Osteoblast (primary cell): ENCODE measurements around the gene PNPLA7. TPM values are rescaled to one million over a fixed set of nuclear protein-coding genes. Genes with fewer than 3 reads are reported as not detected.

Source experiments
- DNase-seq: peaks from one replicate; pipeline ENCODE4 v3.0.0; 2011; ENCODE audit warnings: low spot score, mixed read lengths; ENCODE audit not compliant: insufficient read length; ENCODE audit errors: missing footprints
- H2AFZ ChIP-seq: 2 replicates; pipeline ENCODE4 v1.6.0; 2011; ENCODE audit warnings: mild to moderate bottlenecking, low read length
- H3K27ac ChIP-seq: 2 replicates; pipeline ENCODE4 v1.5.1; 2011; ENCODE audit warnings: mild to moderate bottlenecking, low read depth, low read length, moderate library complexity
- H3K27me3 ChIP-seq: 2 replicates; pipeline ENCODE4 v1.6.0; 2012; ENCODE audit warnings: mild to moderate bottlenecking, control low read depth, inconsistent platforms, low read length, moderate library complexity; ENCODE audit not compliant: insufficient read depth
- H3K36me3 ChIP-seq: 2 replicates; pipeline ENCODE4 v1.5.1; 2011; ENCODE audit warnings: mild to moderate bottlenecking, low read length, control low read depth, moderate library complexity; ENCODE audit not compliant: insufficient read depth
- H3K4me1 ChIP-seq: 2 replicates; pipeline ENCODE4 v1.5.1; 2011; ENCODE audit warnings: mild to moderate bottlenecking, low read length, control low read depth, moderate library complexity; ENCODE audit not compliant: insufficient read depth
- H3K4me2 ChIP-seq: 2 replicates; pipeline ENCODE4 v1.6.0; 2011; ENCODE audit warnings: mild to moderate bottlenecking, low read length; ENCODE audit not compliant: insufficient read depth
- H3K4me3 ChIP-seq: fragments of 200-600 bp; sonication (generic); 3 replicates; pipeline ENCODE4 v1.5.1; 2012; ENCODE audit warnings: mild to moderate bottlenecking, low read length, inconsistent platforms; ENCODE audit not compliant: insufficient read depth
- H3K79me2 ChIP-seq: 2 replicates; pipeline ENCODE4 v1.6.0; 2012; ENCODE audit warnings: mild to moderate bottlenecking, low read length, control low read depth, inconsistent platforms; ENCODE audit not compliant: insufficient read depth
- H3K9me3 ChIP-seq: 2 replicates; pipeline ENCODE4 v1.5.1; 2011; ENCODE audit warnings: low read depth, low read length, control low read depth
- H4K20me1 ChIP-seq: 2 replicates; pipeline ENCODE4 v1.6.0; 2012; ENCODE audit warnings: mild to moderate bottlenecking, low read length, control low read depth; ENCODE audit not compliant: insufficient read depth
- total RNA-seq: library from RNA; depleted of rRNA; stranded (reverse); fragments of >200 nt; gene quantifications from 2 replicates; pipeline ENCODE4 v1.2.3, GENCODE V29; 2012
- TF ChIP-seq, protein P1 (sequence below): IDR thresholded peaks from 2 replicates; pipeline ENCODE4 v1.5.1; 2011; ENCODE audit warnings: mild to moderate bottlenecking, low read depth, low read length, moderate library complexity; ENCODE audit errors: extremely low read depth

Gene PNPLA7
- total RNA-seq, 1 donor, result 1.8 TPM

DNA sequence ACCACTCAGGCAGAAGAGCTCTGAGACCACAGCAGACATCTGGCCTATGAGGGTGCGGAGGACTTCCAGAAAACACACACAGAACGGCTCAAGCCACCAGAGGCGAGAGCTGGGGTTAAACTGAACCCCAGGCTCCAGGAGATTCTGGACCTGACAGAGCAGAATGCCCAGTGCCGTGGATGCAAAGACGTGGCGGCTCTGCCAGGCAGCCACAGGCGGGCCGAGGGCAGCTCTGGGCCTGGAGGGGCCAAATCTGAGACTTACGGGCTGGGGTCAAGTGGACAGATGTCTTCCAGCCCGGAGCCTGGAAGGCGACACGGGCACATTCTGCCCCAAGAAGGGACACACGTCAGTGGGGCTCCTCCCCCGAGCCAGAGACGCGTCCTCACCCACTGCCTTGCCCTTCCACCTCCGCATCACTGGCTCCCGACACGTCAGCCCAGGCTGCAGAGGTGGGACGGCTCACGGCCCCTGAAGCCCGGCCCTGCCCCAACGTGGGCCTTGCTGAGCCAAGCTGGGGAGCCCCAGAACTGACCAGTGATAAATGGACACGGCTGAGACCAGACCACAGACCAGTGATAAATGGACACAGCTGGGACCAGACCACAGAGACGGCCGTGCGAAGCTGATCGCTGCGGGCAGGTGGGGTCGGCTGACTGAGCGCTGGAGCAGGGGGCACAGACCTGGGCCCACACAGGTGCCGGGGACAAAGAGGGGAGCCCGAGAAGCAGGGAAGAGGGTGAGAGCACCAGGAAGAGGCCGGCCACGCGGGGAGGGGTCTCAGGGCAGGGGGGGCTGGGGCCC, 50.1 kb downstream of the PNPLA7 start:
- H3K36me3 ChIP-seq, result no peaks in the 10 kb centered on the region
- H3K27me3 ChIP-seq, result no peaks in the 10 kb centered on the region
- H3K4me2 ChIP-seq, result no peak overlapping the region
- no peak overlapping the region for H3K27ac ChIP-seq
- no peak for DNase-seq
- no peaks in the 10 kb centered on the region for H3K79me2 ChIP-seq
- no peak overlapping the region for H2AFZ ChIP-seq
- H3K4me1 ChIP-seq, result no peaks in the 10 kb centered on the region
- no peak overlapping the region for H3K4me3 ChIP-seq
- TF ChIP-seq, protein P1, sequence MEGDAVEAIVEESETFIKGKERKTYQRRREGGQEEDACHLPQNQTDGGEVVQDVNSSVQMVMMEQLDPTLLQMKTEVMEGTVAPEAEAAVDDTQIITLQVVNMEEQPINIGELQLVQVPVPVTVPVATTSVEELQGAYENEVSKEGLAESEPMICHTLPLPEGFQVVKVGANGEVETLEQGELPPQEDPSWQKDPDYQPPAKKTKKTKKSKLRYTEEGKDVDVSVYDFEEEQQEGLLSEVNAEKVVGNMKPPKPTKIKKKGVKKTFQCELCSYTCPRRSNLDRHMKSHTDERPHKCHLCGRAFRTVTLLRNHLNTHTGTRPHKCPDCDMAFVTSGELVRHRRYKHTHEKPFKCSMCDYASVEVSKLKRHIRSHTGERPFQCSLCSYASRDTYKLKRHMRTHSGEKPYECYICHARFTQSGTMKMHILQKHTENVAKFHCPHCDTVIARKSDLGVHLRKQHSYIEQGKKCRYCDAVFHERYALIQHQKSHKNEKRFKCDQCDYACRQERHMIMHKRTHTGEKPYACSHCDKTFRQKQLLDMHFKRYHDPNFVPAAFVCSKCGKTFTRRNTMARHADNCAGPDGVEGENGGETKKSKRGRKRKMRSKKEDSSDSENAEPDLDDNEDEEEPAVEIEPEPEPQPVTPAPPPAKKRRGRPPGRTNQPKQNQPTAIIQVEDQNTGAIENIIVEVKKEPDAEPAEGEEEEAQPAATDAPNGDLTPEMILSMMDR, result no peak
- no peaks in the 10 kb centered on the region for H3K9me3 ChIP-seq
- no peaks in the 10 kb centered on the region for H4K20me1 ChIP-seq

DNA sequence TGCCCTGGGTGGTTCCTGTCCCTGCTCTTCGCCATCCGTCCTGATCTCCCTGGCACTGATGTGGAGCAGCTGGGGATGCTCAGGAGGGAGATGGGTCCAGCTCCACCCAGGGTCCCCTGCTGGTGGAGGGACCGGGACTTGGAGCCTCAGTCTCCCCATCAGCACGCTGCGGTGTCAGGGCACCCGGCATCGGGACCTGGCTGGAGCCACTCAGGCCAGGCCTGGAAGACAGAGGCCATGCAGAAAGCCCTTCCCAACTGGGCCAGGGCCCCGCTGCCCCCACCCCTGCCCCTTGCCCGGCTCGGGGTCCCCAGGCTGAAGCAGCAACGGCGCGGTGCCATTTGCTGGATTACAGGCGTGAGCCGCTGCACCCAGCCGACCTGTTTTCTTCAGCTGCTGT, 50.8 kb downstream of the PNPLA7 start:
- no peak overlapping the region for H2AFZ ChIP-seq
- DNase-seq, result no peak
- H3K27me3 ChIP-seq, result no peaks in the 10 kb centered on the region
- TF ChIP-seq, protein P1, result no peak
- H4K20me1 ChIP-seq, result no peaks in the 10 kb centered on the region
- no peaks in the 10 kb centered on the region for H3K4me1 ChIP-seq
- no peaks in the 10 kb centered on the region for H3K9me3 ChIP-seq
- H3K79me2 ChIP-seq, result no peaks in the 10 kb centered on the region
- no peak overlapping the region for H3K4me3 ChIP-seq
- no peak overlapping the region for H3K27ac ChIP-seq
- H3K4me2 ChIP-seq, result no peak overlapping the region
- no peaks in the 10 kb centered on the region for H3K36me3 ChIP-seq

DNA sequence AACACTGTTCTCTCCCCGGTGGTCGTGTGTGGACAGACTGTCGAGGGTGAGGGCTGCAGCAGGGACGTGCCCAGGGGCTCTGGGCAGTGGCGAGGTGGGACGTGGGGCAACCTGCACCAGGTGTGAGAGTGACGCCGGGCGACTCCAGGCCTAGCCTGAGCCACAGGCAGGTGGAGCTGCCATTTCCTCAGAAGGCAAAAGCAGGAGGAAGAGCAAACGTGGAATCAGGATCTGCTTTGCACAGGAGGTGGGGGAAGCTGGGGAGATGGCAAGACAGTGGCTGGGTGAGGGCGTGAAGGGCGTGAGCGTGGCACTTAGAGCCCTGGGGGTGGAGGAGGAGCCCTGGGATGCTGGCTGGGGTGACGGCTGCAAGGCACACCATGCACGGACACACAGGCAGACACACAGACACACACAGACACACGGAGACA, 51.5 kb downstream of the PNPLA7 start:
- no peaks in the 10 kb centered on the region for H3K4me1 ChIP-seq
- H2AFZ ChIP-seq, result no peak overlapping the region
- no peak overlapping the region for H3K4me2 ChIP-seq
- H3K27me3 ChIP-seq, result no peaks in the 10 kb centered on the region
- no peak overlapping the region for H3K4me3 ChIP-seq
- H4K20me1 ChIP-seq, result no peaks in the 10 kb centered on the region
- no peaks in the 10 kb centered on the region for H3K79me2 ChIP-seq
- no peak overlapping the region for H3K27ac ChIP-seq
- TF ChIP-seq, protein P1, result no peak
- no peaks in the 10 kb centered on the region for H3K9me3 ChIP-seq
- H3K36me3 ChIP-seq, result no peaks in the 10 kb centered on the region
- DNase-seq, result peak; percentile 78

DNA sequence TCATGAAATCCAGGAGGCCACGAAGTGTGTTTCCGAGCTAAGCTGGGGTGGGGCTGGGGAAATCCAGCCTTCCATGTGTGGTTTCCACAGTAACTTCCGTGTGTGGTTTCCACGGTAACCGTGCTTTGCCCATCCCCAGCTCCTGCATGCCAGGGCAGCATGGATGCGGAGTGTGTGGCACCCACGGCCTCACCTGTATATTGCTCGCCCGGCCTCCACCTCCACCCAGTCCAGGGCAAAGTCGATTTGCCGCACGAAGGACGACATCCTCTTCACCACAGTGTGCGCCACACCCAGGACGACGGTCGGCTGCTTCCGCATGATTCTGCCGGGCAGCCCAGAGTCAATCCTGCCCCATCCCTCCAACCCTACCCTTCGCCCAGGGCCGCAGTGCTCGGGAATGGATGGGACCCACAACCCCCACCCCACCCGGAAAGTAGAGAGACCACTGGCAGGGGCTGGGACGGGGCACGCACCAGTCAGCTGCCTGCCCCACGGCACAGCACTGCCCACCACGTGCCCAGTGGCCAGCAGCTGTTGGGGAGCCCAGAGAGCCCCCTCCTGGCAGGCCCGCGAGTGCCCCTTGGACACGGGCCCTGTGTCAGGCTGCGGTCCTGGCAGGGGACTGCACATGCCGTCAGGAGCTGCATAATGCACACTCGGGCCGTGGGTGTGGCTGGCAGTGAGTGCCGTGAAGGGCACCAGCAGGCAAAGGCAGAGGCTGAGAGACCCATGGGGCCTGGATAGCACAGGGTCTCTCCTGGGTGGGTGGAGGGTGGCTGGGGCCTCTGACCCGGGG, 52.1 kb downstream of the PNPLA7 start:
- H3K4me3 ChIP-seq, result no peak overlapping the region
- H3K27me3 ChIP-seq, result no peaks in the 10 kb centered on the region
- no peaks in the 10 kb centered on the region for H3K9me3 ChIP-seq
- no peak overlapping the region for H3K27ac ChIP-seq
- H4K20me1 ChIP-seq, result no peaks in the 10 kb centered on the region
- no peaks in the 10 kb centered on the region for H3K36me3 ChIP-seq
- H3K4me1 ChIP-seq, result no peaks in the 10 kb centered on the region
- no peak overlapping the region for H3K4me2 ChIP-seq
- TF ChIP-seq, protein P1, result no peak
- no peaks in the 10 kb centered on the region for H3K79me2 ChIP-seq
- H2AFZ ChIP-seq, result no peak overlapping the region
- peak; percentile 93 for DNase-seq
